Measurements from ENCODE around the gene ANO9.

DNA sequence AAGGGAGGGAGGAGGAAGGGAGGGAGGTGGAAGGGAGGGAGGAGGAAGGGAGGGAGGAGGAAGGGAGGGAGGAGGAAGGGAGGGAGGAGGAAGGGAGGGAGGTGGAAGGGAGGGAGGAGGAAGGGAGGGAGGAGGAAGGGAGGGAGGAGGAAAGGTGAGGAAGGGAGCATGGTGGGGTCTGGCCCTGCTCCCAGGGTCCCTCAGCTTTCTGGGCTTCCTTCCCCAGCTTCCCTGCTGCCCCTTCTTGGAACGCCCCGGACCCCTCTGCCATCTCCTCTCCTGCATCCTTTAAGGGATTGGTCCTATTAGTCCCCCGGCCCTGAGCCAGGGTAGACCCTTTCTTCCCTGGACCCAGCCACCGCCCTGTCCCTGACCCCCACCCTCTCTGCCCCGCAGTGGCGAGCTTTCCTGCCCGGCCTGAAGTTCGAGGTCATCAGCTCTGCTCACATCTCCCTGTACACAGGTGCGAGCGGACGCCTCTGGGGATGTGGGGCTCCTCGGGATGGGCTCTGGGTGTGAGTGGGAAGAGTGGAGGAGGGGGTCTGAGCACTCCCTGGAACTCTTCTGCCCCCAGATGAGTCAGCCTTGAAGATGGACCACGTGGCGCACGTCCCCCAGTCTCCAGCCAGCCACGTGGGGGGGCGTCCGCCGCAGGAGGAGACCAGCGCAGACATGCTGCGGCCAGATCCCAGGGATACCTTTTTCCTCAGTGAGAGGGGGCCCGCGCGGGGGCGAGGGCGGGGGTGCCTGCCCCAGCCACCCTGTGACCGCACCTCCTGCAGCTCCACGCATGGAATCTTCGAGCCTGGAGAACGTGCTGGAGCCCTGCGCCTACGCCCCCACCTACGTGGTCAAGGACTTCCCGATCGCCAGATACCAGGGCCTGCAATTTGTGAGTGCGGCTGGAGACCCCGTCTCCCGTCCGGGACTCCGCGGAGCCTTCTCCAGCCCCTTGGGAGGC is 66.5 kb downstream of the ANO9 start:
- TF ChIP-seq, protein P1, sequence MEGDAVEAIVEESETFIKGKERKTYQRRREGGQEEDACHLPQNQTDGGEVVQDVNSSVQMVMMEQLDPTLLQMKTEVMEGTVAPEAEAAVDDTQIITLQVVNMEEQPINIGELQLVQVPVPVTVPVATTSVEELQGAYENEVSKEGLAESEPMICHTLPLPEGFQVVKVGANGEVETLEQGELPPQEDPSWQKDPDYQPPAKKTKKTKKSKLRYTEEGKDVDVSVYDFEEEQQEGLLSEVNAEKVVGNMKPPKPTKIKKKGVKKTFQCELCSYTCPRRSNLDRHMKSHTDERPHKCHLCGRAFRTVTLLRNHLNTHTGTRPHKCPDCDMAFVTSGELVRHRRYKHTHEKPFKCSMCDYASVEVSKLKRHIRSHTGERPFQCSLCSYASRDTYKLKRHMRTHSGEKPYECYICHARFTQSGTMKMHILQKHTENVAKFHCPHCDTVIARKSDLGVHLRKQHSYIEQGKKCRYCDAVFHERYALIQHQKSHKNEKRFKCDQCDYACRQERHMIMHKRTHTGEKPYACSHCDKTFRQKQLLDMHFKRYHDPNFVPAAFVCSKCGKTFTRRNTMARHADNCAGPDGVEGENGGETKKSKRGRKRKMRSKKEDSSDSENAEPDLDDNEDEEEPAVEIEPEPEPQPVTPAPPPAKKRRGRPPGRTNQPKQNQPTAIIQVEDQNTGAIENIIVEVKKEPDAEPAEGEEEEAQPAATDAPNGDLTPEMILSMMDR (IDR thresholded peaks at IDR 0.05), result no peak
- no peak for TF ChIP-seq POLR2AphosphoS5 (IDR thresholded peaks at IDR 0.05)

Measured in breast epithelium (tissue), 3 donors.